ENCODE data around the gene KCNH4. TPM values are rescaled to one million over a fixed set of nuclear protein-coding genes. Genes with fewer than 3 reads are reported as not detected.

KCNH4 gene
- total and polyA plus RNA-seq, 2 of the 13 experiments (the other 11 are each of a cell fraction or from before 2014, with no cell fraction given): 0.01 to 0.09 TPM

DNA sequence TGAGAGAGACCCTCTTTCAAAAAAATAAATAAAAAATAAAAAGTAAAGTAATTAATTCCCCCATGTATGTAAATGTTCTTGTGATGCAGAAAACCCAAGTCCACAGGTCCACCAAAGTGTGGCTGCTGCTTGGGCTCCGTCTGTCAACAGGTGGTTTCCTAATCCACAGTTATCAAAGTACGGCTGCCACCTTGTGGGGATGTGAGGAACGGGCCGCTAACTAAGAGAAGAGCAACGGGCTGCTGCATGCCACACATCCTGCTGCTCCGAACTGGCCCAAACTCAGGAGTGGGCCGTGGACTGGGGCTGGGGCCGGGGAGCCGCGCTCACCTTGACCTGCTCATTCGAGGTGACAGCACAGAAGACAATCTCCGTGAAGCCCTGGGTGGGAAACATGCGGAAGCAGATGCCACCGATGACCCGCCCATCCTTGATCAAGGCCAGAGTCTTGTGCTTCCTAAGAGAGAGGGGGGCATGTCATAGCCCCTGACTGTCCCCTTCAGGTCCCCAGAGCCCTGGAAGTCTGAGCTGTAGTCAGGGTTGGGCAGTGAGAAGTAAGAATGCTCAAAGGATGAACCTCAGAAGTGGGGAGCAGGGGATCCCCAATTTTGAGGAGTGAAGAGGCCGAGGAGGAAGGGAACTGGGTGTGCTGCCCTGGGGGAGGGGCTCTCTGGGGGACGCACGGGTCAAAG is 64.1 kb downstream of the KCNH4 start (continued):
- TF ChIP-seq ZNF740 (CRISPR knock-in tag; IDR thresholded peaks at IDR 0.05) (no peak), RAD51 (IDR thresholded peaks at IDR 0.05; ENCODE audit: borderline replicate concordance) (no peak), ZBTB37 (CRISPR knock-in tag; IDR thresholded peaks at IDR 0.05) (no peak), ZNF225 (CRISPR knock-in tag; IDR thresholded peaks at IDR 0.05) (no peak), RXRB (CRISPR knock-in tag; IDR thresholded peaks at IDR 0.05; ENCODE audit: borderline replicate concordance) (no peak; the same call in 1 of the 2 replicates), ZBTB3 (CRISPR knock-in tag; IDR thresholded peaks at IDR 0.05; ENCODE audit: borderline replicate concordance, low read depth) (no peak), SMC3 (IDR thresholded peaks at IDR 0.05; ENCODE audit: low read length) (peak; percentile 95), SATB2 (CRISPR knock-in tag; IDR thresholded peaks at IDR 0.05) (no peak), ZNF251 (CRISPR knock-in tag; IDR thresholded peaks at IDR 0.05) (no peak), SMAD1 (CRISPR knock-in tag; IDR thresholded peaks at IDR 0.05; ENCODE audit: borderline replicate concordance, low read depth) (no peak), ZNF382 (CRISPR knock-in tag; IDR thresholded peaks at IDR 0.05; ENCODE audit: borderline replicate concordance) (no peak), ZNF24 (IDR thresholded peaks at IDR 0.05) (no peak), PAWR (CRISPR knock-in tag; IDR thresholded peaks at IDR 0.05; ENCODE audit: borderline replicate concordance) (no peak), NPAS2 (CRISPR knock-in tag; IDR thresholded peaks at IDR 0.05; ENCODE audit: borderline replicate concordance) (no peak), ETV6 (CRISPR knock-in tag; conservative IDR thresholded peaks at IDR 0.05) (no peak), ZNF207 (IDR thresholded peaks at IDR 0.05; ENCODE audit: borderline replicate concordance) (no peak)
- TF ChIP-seq, protein P1, sequence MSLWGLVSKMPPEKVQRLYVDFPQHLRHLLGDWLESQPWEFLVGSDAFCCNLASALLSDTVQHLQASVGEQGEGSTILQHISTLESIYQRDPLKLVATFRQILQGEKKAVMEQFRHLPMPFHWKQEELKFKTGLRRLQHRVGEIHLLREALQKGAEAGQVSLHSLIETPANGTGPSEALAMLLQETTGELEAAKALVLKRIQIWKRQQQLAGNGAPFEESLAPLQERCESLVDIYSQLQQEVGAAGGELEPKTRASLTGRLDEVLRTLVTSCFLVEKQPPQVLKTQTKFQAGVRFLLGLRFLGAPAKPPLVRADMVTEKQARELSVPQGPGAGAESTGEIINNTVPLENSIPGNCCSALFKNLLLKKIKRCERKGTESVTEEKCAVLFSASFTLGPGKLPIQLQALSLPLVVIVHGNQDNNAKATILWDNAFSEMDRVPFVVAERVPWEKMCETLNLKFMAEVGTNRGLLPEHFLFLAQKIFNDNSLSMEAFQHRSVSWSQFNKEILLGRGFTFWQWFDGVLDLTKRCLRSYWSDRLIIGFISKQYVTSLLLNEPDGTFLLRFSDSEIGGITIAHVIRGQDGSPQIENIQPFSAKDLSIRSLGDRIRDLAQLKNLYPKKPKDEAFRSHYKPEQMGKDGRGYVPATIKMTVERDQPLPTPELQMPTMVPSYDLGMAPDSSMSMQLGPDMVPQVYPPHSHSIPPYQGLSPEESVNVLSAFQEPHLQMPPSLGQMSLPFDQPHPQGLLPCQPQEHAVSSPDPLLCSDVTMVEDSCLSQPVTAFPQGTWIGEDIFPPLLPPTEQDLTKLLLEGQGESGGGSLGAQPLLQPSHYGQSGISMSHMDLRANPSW (CRISPR knock-in tag; IDR thresholded peaks at IDR 0.05; ENCODE audit: borderline replicate concordance): no peak
- TF ChIP-seq, protein P2, sequence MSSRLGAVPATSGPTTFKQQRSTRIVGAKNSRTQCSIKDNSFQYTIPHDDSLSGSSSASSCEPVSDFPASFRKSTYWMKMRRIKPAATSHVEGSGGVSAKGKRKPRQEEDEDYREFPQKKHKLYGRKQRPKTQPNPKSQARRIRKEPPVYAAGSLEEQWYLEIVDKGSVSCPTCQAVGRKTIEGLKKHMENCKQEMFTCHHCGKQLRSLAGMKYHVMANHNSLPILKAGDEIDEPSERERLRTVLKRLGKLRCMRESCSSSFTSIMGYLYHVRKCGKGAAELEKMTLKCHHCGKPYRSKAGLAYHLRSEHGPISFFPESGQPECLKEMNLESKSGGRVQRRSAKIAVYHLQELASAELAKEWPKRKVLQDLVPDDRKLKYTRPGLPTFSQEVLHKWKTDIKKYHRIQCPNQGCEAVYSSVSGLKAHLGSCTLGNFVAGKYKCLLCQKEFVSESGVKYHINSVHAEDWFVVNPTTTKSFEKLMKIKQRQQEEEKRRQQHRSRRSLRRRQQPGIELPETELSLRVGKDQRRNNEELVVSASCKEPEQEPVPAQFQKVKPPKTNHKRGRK (CRISPR knock-in tag; IDR thresholded peaks at IDR 0.05): no peak
- TF ChIP-seq, protein P3, sequence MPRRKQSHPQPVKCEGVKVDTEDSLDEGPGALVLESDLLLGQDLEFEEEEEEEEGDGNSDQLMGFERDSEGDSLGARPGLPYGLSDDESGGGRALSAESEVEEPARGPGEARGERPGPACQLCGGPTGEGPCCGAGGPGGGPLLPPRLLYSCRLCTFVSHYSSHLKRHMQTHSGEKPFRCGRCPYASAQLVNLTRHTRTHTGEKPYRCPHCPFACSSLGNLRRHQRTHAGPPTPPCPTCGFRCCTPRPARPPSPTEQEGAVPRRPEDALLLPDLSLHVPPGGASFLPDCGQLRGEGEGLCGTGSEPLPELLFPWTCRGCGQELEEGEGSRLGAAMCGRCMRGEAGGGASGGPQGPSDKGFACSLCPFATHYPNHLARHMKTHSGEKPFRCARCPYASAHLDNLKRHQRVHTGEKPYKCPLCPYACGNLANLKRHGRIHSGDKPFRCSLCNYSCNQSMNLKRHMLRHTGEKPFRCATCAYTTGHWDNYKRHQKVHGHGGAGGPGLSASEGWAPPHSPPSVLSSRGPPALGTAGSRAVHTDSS (CRISPR knock-in tag; conservative IDR thresholded peaks at IDR 0.05): no peak
- TF ChIP-seq, protein P4, sequence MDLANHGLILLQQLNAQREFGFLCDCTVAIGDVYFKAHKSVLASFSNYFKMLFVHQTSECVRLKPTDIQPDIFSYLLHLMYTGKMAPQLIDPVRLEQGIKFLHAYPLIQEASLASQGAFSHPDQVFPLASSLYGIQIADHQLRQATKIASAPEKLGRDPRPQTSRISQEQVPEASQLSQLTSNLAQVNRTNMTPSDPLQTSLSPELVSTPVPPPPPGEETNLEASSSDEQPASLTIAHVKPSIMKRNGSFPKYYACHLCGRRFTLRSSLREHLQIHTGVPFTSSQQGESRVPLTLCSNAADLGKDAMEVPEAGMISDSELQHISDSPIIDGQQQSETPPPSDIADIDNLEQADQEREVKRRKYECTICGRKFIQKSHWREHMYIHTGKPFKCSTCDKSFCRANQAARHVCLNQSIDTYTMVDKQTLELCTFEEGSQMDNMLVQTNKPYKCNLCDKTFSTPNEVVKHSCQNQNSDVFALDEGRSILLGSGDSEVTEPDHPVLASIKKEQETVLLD (CRISPR knock-in tag; IDR thresholded peaks at IDR 0.05; ENCODE audit: low read depth): no peak

All from HepG2 (cell line).